Vagina (tissue), 2 donors: ENCODE measurements around the gene SLC37A3. TPM values are rescaled to one million over a fixed set of nuclear protein-coding genes. Genes with fewer than 3 reads are reported as not detected.
A peak's percentile ranks its signal among the peaks of the same experiment; 100 is the strongest.

ENCODE experiments used
- DNase-seq, 2 donors: peaks; one replicate each; pipeline ENCODE4 v3.0.0-alpha.2; 2017; ENCODE audit errors: extremely low spot score in 2 of 2
- H3K27ac ChIP-seq: fragments of 200-600 bp; sonication (generic); one replicate; pipeline ENCODE4 v1.5.1; 2019
- H3K27me3 ChIP-seq: fragments of 200-600 bp; sonication (generic); one replicate; pipeline ENCODE4 v1.5.1; 2019
- H3K36me3 ChIP-seq, 2 donors: fragments of 200-600 bp; sonication (generic); one replicate each; pipeline ENCODE4 v1.5.1; 2017 to 2019
- H3K4me1 ChIP-seq: fragments of 200-600 bp; sonication (generic); one replicate; pipeline ENCODE4 v1.5.1; 2019
- H3K4me3 ChIP-seq, 2 donors: fragments of 200-600 bp; sonication (generic); 1 replicate in 1 of 2; 2 replicates in 1 of 2; pipeline ENCODE4 v1.5.1; 2016 to 2019
- H3K9me3 ChIP-seq: fragments of 200-600 bp; sonication (generic); one replicate; pipeline ENCODE4 v1.5.1; 2019
- CTCF ChIP-seq, 3 experiments: fragments of 450-650 bp in 2 of 3; fragments of 200-600 bp in 1 of 3; sonication (generic) in 1 of 3; IDR thresholded peaks; one replicate each; pipeline ENCODE4 v1.5.1; 2017 to 2019; ENCODE audit warnings: antibody characterized with exemption in 3 of 3, mild to moderate bottlenecking in 2 of 3, moderate library complexity in 2 of 3
- POLR2A ChIP-seq, 2 donors: fragments of 450-650 bp; IDR thresholded peaks; one replicate each; pipeline ENCODE4 v1.6.1; 2017; ENCODE audit warnings: antibody characterized with exemption in 2 of 2, mild to moderate bottlenecking in 2 of 2, moderate library complexity in 2 of 2
- POLR2AphosphoS5 ChIP-seq, 2 donors: sonication (generic); formaldehyde crosslinking; IDR thresholded peaks; one replicate each; pipeline ENCODE4 v1.9.0; 2017; ENCODE audit warnings: antibody characterized with exemption in 2 of 2, mild to moderate bottlenecking in 2 of 2, low read depth in 1 of 2; ENCODE audit not compliant: insufficient read depth in 1 of 2
- intact Hi-C: fragments of 100-400 bp; cut with DNase I; formaldehyde crosslinking; loops from one replicate; pipeline ENCODE4 v1.15.1; 2023
- total RNA-seq: library from RNA; depleted of rRNA; stranded (reverse); fragments of >200 nt; gene quantifications from one replicate; pipeline ENCODE4 v1.2.3, GENCODE V29; 2016

Gene SLC37A3
- total RNA-seq, 1 donor from 2014 or later: 80.8 TPM

- Histone ChIP-seq H3K4me1 (peaks cover 11% of the 10 kb centered on the region), H3K36me3 (no peaks in the 10 kb centered on the region), H3K4me3 (no peak overlapping the region), H3K27ac (no peak overlapping the region), H3K27me3 (no peaks in the 10 kb centered on the region), H3K9me3 (no peaks in the 10 kb centered on the region)
- intact Hi-C loops: no loop called here
- no peak for DNase-seq
- TF ChIP-seq POLR2A (IDR thresholded peaks at IDR 0.05): no peak
- no peak for TF ChIP-seq CTCF (IDR thresholded peaks at IDR 0.05)
- TF ChIP-seq POLR2AphosphoS5 (IDR thresholded peaks at IDR 0.05; ENCODE audit: insufficient read depth in 1 of 2, low read depth in 1 of 2): no peak
Observed at GRCh38 chr7:140402178-140402835, 4.0 kb upstream of the SLC37A3 start.

GRCh38 chr7:140400381-140400780, 2.1 kb upstream of the SLC37A3 start:
- Histone ChIP-seq H3K27ac (no peak overlapping the region), H3K9me3 (no peaks in the 10 kb centered on the region), H3K4me1 (peaks cover 22% of the 10 kb centered on the region), H3K4me3 (no peak overlapping the region), H3K27me3 (no peaks in the 10 kb centered on the region), H3K36me3 (no peaks in the 10 kb centered on the region)
- TF ChIP-seq POLR2A (IDR thresholded peaks at IDR 0.05): no peak
- no peak for TF ChIP-seq CTCF (IDR thresholded peaks at IDR 0.05)
- no peak for DNase-seq
- intact Hi-C loops: no loop called here

- H3K9me3 ChIP-seq: no peaks in the 10 kb centered on the region
- H3K27me3 ChIP-seq: no peaks in the 10 kb centered on the region
- H3K4me3 ChIP-seq: peak overlapping the region in 1 of 2 donors; percentile 99
- no peak for DNase-seq
- H3K36me3 ChIP-seq: no peaks in the 10 kb centered on the region
- no peak overlapping the region for H3K27ac ChIP-seq
- intact Hi-C loops: loop anchor here (10.0 kb wide), 1 partner anchor 86 kb away; no protein-coding TSS in a partner anchor
- H3K4me1 ChIP-seq: peaks cover 19% of the 10 kb centered on the region
- TF ChIP-seq CTCF (IDR thresholded peaks at IDR 0.05) (no peak), POLR2A (IDR thresholded peaks at IDR 0.05) (no peak), POLR2AphosphoS5 (IDR thresholded peaks at IDR 0.05; ENCODE audit: insufficient read depth in 1 of 2, low read depth in 1 of 2) (no peak)
Observed at GRCh38 chr7:140398821-140399220, 491 bp upstream of the SLC37A3 start.

- H3K36me3 ChIP-seq: no peaks in the 10 kb centered on the region
- no peak overlapping the region for H3K4me3 ChIP-seq
- H3K27me3 ChIP-seq: no peaks in the 10 kb centered on the region
- DNase-seq: no peak
- no peaks in the 10 kb centered on the region for H3K9me3 ChIP-seq
- intact Hi-C loops: loop anchor here (10.0 kb wide), 1 partner anchor 91 kb away; no protein-coding TSS in a partner anchor
- peaks cover 29% of the 10 kb centered on the region for H3K4me1 ChIP-seq
- H3K27ac ChIP-seq: no peak overlapping the region
- TF ChIP-seq POLR2A (IDR thresholded peaks at IDR 0.05) (no peak), POLR2AphosphoS5 (IDR thresholded peaks at IDR 0.05; ENCODE audit: insufficient read depth in 1 of 2, low read depth in 1 of 2) (no peak), CTCF (IDR thresholded peaks at IDR 0.05) (no peak)
Observed at GRCh38 chr7:140393756-140394306, 4.5 kb downstream of the SLC37A3 start.

- Histone ChIP-seq H3K9me3 (no peaks in the 10 kb centered on the region), H3K27ac (no peak overlapping the region), H3K36me3 (no peaks in the 10 kb centered on the region), H3K4me1 (peaks cover 20% of the 10 kb centered on the region), H3K27me3 (no peaks in the 10 kb centered on the region), H3K4me3 (no peak overlapping the region)
- intact Hi-C loops: loop anchor here (10.0 kb wide), 1 partner anchor 93 kb away; no protein-coding TSS in a partner anchor
- DNase-seq: no peak
- TF ChIP-seq POLR2A (IDR thresholded peaks at IDR 0.05) (no peak), CTCF (IDR thresholded peaks at IDR 0.05) (no peak), POLR2AphosphoS5 (IDR thresholded peaks at IDR 0.05; ENCODE audit: insufficient read depth in 1 of 2, low read depth in 1 of 2) (no peak)
Observed at GRCh38 chr7:140391634-140392033, 6.7 kb downstream of the SLC37A3 start.
